HG02642 (cell line): ENCODE results near the gene FGFR2.

ENCODE experiments used
- ATAC-seq: cut with Tn5 transposase; IDR thresholded peaks from one replicate; pipeline ENCODE4 v1.9.1; 2021; ENCODE audit warnings: mild to moderate bottlenecking; ENCODE audit not compliant: unreplicated experiment, poor library complexity

The FGFR2 gene

DNA sequence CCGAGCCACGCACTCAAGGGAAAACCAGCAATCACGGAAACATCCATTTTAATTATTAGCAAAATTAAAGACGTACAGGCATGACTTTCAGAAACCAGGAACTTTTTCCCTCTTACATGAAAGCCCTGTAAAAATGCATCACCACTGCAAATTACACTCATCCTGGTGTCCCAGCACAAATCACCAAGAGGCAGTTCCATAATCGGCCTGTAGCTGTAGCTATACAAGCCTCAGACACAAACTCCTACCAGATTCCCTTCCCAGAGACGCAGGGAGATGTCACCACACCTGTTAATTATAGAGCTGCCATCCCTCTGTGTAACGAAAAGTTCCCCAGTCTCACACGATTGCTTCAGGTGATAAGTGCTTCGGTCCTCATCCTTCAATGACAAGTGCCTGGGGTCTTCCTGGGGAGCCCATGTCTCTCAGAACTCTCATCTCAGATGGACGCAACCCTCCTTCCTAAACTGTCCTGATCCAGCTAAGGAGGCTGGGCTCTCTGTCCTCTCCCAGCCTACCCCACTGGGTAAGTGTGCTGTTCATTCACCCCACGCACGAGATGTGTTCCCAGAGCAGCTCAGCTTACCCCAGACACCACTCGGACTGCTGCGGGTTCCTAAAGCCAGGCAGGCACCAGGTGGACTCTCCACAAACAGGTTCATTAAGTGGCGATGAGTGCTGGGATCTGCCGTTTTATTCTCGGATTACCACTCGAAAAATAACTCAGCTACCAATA lies 5.9 kb downstream of the FGFR2 start:
- no peak for ATAC-seq

DNA sequence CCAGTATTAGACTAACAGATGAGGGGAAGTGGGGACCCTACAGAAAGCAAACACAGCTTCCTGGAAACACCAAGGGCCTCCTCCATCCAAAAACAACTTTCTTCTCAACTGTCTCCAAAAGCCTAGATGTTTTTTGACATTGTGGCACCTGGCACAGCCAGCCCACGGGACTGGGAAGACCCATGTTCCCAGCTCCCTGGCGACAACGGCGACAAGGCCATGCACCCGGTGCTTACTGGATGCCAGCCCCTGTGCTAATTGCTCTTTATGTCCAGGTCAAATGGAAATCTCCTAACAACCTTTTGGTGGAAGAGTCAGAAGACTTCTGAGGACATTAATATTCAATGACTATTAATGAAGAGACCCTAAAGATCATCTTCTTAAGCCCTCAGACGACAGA lies 7.1 kb downstream of the FGFR2 start:
- ATAC-seq = no peak

DNA sequence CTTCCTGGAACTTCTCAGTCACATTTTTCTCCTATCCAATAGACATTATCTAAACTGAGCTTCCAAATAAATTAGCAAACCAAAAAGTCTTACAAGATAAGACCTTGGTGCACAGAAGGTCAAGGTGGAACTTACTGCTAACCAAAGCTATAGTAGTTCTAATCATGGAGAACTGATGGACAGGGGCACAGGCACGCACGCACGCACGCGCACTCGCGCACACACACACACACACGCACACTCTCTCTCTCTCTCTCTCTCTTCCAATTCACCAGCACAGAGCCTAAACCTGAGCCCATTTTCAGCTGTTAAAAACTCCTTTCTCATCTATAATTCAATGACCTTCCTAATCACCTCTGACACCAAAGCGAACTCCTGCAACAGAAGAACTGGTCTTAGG lies 7.5 kb downstream of the FGFR2 start:
- no peak for ATAC-seq

DNA sequence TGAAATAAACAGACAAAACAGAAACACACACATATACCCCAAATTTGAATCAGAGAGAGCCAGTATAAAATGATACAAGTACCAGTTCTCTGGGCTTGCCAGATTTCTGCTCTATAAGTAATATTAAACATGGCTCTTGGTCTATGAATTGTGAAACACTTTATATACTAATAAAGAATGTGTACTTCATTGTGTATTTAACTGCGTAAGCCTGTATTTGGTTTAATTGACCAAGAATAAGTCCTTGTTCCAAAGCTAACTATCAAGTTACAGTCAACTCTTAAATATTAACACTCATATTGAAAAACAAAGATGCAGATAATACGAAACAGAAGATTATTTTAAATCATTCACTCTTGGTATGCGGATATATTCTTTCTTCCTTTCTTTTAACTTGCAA lies 8.7 kb downstream of the FGFR2 start:
- no peak for ATAC-seq

DNA sequence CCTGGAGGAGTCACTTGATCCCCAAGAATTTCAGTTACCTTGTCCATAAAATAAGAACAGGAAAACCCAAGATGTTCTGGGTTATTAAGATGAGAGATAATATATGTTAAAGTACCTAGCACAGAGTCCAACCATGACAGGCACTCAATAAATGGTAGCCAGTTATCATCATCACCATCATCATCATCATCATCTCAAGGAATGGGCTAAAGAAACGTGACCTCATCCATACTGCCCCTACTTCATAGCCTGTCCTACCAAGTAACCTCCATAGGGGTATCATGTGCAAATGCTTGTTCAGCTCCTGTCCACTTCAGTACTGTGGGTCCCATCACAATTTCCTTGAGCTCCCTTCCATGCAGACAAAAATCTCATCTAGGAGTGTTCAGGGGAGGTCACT lies 14.4 kb downstream of the FGFR2 start:
- ATAC-seq = no peak

DNA sequence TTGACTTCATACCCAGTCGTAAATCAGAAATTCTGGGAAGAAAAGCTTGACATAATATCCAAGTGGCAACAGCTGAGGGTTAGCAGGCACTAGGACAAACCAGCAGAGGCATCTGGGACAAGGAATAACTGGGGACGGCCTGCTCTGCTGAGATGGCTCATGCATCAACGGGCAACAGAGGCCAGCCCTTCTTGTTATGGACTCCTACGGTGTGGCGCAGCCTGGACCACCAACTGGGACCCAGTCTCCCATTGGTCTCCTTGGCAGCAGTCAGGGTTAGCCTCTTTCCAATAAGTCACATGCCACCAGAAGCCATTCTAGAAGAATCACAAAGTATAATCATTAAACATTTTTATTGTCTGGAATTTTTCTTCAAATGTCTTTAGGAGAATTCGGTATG lies 15.0 kb downstream of the FGFR2 start:
- no peak for ATAC-seq

DNA sequence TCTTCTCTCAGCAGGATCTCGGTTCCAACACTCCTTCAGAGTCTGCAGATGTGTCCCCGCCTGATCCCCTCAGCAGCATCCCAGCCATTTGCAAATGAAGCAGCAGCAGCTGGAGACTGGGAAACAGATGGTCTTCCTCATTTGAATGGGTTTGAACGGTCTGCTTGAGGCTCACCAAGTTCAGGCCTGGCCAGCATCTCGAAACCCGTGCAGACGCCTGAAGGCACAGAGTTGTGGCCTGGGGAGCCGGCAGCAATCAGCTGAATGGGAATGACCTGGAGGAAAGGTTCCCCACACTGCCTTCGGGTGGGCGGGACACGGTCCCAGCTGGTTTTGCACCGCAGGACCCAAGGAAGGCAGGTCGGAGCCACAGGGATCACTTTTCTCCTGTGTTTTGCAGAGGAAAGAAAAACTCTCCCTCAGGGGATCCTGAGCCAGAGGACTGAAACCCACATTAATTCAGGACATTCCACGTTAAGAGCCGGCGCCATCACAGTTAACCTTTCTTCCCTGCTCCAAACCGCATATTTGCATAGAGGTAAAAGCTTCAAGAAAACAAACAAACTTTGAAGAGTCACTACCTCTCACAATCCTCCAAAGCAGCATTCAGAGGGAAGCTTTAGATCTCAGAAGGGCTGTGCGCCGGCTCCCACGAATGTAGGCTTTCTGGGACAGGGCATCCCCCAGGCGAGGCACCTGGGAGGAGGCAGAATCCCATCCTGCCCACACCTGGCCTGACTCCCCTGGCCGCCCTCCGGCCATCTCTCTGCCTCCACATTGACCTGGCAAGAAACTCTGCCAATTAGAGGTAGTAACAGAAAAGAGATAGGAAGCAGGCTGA lies 17.7 kb downstream of the FGFR2 start:
- no peak for ATAC-seq

DNA sequence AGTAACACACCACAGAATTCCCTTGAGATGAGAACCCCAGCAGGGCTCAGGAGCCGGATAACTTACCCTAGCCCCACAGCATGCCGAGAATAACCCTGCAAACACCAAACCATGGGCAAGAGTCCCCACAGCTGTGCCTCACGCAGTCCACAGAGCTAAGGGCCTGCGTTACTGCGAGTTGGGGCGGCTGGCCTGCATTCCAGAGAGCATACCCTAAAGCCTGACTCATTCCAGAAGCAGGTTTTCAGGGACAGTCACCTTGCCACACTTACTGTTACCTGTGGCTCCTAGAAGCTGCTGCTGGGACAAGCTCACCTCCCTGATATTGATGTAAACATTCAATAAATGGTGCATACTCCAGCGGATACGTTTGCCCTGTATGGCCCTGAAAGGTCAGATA lies 18.6 kb downstream of the FGFR2 start:
- ATAC-seq = no peak

DNA sequence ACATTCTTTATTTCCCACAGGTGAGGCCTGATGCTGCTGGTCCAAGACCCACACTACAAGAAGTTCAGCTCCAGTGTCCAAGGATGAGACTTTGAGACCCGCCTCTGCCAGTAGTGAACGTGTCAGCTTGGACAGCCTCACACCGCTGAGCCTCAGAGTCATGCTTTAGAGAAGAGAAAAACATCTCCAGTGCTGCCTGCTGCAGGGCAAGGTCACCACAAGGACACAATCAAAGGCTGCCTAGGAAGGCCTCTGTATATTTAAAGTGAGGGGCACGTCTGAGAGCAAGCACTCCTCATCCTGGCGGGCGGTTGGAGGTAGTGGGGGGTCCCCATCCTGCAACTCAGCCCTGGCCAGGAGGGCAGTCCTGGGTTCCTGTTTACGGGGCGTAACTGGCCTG lies 19.3 kb downstream of the FGFR2 start:
- no peak for ATAC-seq

GRCh38 chr10:121578298-121578697 lies 19.9 kb downstream of the FGFR2 start:
- no peak for ATAC-seq

DNA sequence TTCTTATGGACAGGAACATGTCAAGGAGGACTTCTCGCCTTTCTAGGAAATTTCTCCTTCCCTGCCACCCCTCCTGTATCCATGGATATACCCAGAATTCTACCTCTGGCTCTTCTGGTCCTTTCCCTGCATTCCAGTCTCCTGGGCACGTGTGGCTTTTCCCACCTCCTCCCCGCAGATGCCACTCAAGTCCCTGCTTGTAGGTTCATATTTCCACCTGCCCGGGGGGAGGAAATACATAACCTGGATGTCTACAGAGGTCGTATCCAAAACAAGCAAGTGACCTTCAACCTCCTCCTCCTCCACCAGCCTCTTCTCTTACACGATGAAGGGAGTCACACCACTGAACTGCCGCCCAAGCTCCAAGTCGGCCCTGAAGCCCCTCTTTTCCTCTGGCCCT lies 20.7 kb downstream of the FGFR2 start:
- no peak for ATAC-seq

GRCh38 chr10:121576139-121576538 lies 22.1 kb downstream of the FGFR2 start:
- no peak for ATAC-seq

GRCh38 chr10:121574519-121575166 lies 23.6 kb downstream of the FGFR2 start:
- ATAC-seq = no peak

- no peak for ATAC-seq
Measured at GRCh38 chr10:121573538-121573941, 24.7 kb downstream of the FGFR2 start.

GRCh38 chr10:121572859-121573537 lies 25.2 kb downstream of the FGFR2 start:
- no peak for ATAC-seq

GRCh38 chr10:121570315-121570714 lies 27.9 kb downstream of the FGFR2 start:
- no peak for ATAC-seq

- no peak for ATAC-seq
Measured at GRCh38 chr10:121568275-121568674, 30.0 kb downstream of the FGFR2 start.

GRCh38 chr10:121567569-121567968 lies 30.7 kb downstream of the FGFR2 start:
- ATAC-seq = no peak

GRCh38 chr10:121566755-121567154 lies 31.5 kb downstream of the FGFR2 start:
- ATAC-seq = no peak

DNA sequence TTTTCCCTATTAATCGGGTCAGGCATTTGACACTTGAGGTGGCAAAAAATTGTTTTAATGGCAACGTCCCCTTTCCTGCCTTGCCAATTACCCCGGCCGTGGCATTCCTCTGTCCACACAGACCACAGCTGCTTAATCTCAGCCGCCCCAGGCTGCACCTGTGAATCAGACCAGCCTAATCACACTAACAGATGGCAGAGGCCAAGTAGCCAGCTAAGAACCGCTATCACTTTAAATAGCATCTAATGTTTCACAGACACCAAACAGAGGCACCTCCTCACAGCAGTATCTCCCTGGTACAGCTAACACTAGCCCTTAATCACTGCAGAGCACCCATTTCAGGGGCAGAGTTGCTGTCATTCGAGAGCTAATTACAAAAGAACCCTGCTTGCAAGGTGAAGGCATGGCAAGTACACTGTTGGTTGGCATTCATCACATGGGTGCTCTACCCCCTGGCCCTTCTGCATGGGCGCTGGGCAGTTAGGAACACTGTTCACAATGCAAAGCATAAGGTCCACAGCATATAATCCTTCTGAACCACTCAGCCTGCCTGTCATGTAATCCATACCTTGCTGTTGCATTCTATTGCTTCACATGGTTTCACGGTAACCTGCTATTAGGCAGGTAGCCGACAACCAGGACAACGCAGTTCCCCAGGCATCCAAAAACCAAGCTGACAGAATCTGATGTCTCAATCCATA lies 38.8 kb downstream of the FGFR2 start:
- no peak for ATAC-seq
